Smooth muscle cell (in vitro differentiated cells): ENCODE data around the gene DLG1. TPM values are rescaled to one million over a fixed set of nuclear protein-coding genes. Genes with fewer than 3 reads are reported as not detected.
"Not testable (repeated sequence)": the region's sequence is repeated elsewhere in the genome, so short reads cannot be mapped to it uniquely, and the experiment has no call there.

ENCODE experiments used
- DNase-seq: peaks from one replicate; lab custom pipeline; 2025; ENCODE audit not compliant: unreplicated experiment; lab: John Stamatoyannopoulos, UW
- H2AFZ ChIP-seq: fragments of 200-600 bp; sonication (generic); 2 replicates; pipeline ENCODE4 v1.6.0; 2016; ENCODE audit warnings: antibody characterized with exemption, low read depth, mild to moderate bottlenecking
- H3F3A ChIP-seq: fragments of 200-600 bp; sonication (generic); 2 replicates; pipeline ENCODE4 v1.6.0; 2017; ENCODE audit warnings: antibody characterized with exemption, low read depth
- H3K27ac ChIP-seq: fragments of 200-600 bp; sonication (generic); 2 replicates; pipeline ENCODE4 v1.5.1; 2016; ENCODE audit warnings: low read depth, mild to moderate bottlenecking
- H3K27me3 ChIP-seq: fragments of 200-600 bp; sonication (generic); 2 replicates; pipeline ENCODE4 v1.6.1; 2016; ENCODE audit warnings: low read depth, mild to moderate bottlenecking
- H3K36me3 ChIP-seq: fragments of 200-600 bp; sonication (generic); 2 replicates; pipeline ENCODE4 v1.5.1; 2016; ENCODE audit warnings: low read depth
- H3K4me1 ChIP-seq: fragments of 200-600 bp; sonication (generic); 2 replicates; pipeline ENCODE4 v1.5.1; 2016; ENCODE audit warnings: low read depth
- H3K4me2 ChIP-seq: fragments of 200-600 bp; sonication (generic); 2 replicates; pipeline ENCODE4 v1.6.0; 2016; ENCODE audit warnings: mild to moderate bottlenecking
- H3K4me3 ChIP-seq: fragments of 200-600 bp; sonication (generic); 2 replicates; pipeline ENCODE4 v1.5.1; 2016; ENCODE audit warnings: mild to moderate bottlenecking
- H3K79me2 ChIP-seq: fragments of 200-600 bp; sonication (generic); 2 replicates; pipeline ENCODE4 v1.6.0; 2016; ENCODE audit warnings: low read depth, mild to moderate bottlenecking
- H3K9ac ChIP-seq: fragments of 200-600 bp; sonication (generic); 2 replicates; pipeline ENCODE4 v1.6.0; 2016; ENCODE audit warnings: low read depth
- H3K9me3 ChIP-seq: fragments of 200-600 bp; sonication (generic); replicated peaks from 2 replicates; pipeline ENCODE4 v1.5.1; 2016; ENCODE audit warnings: low read depth
- H4K20me1 ChIP-seq: fragments of 200-600 bp; sonication (generic); 2 replicates; pipeline ENCODE4 v1.6.0; 2016; ENCODE audit warnings: low read depth
- CTCF ChIP-seq: fragments of 200-600 bp; sonication (generic); IDR thresholded peaks from 2 replicates; pipeline ENCODE4 v1.5.1; 2017; ENCODE audit warnings: borderline replicate concordance, mild to moderate bottlenecking, antibody characterized with exemption; ENCODE audit not compliant: insufficient read depth, poor library complexity, severe bottlenecking
- WGBS: methylation state at CpG from one replicate; pipeline ENCODE4 v1.1.7; 2016; ENCODE audit warnings: low lambda C conversion rate; 5-methylcytosine and 5-hydroxymethylcytosine counted together
- polyA plus RNA-seq: library from polyadenylated mRNA; unstranded; fragments of >200 nt; fragmentation: Nextera tagmentation; extraction: Ambion mirVana; gene quantifications from 2 replicates; pipeline ENCODE4 v1.2.1, GENCODE V29; 2016
- total RNA-seq: library from RNA; depleted of rRNA; stranded (reverse); fragments of >200 nt; gene quantifications from 2 replicates; pipeline ENCODE4 v1.2.3, GENCODE V29; 2014

Gene DLG1
- total and polyA plus RNA-seq, 2 experiments from 2014 or later = 23.5 to 69.0 TPM

GRCh38 chr3:197038679-197039462 is 259.5 kb downstream of the DLG1 start:
- Histone ChIP-seq H3K4me3 (no peak overlapping the region), H3K27me3 (no peaks in the 10 kb centered on the region), H3K9me3 (no peaks in the 10 kb centered on the region), H2AFZ (no peak overlapping the region), H3K27ac (no peak overlapping the region), H3F3A (no peaks in the 10 kb centered on the region), H3K36me3 (peaks cover 3% of the 10 kb centered on the region), H4K20me1 (no peaks in the 10 kb centered on the region), H3K79me2 (no peaks in the 10 kb centered on the region), H3K9ac (no peak overlapping the region), H3K4me1 (no peaks in the 10 kb centered on the region), H3K4me2 (no peak overlapping the region)
- no peak for DNase-seq
- no peak for TF ChIP-seq CTCF
- WGBS = 86% methylated on average over 14 of the region's 14 CpGs

GRCh38 chr3:197035577-197035976 is 262.8 kb downstream of the DLG1 start:
- 87% methylated on average over 3 of the region's 3 CpGs for WGBS

GRCh38 chr3:197034778-197035177 is 263.6 kb downstream of the DLG1 start:
- WGBS = 84% methylated on average over 5 of the region's 5 CpGs

More at GRCh38 chr3:197035577-197035976, 262.8 kb downstream of the DLG1 start:
- H3K79me2 ChIP-seq = no peaks in the 10 kb centered on the region
- no peak for DNase-seq
- no peaks in the 10 kb centered on the region for H3K36me3 ChIP-seq
- no peak overlapping the region for H3K4me3 ChIP-seq
- peaks cover 7% of the 10 kb centered on the region for H3F3A ChIP-seq
- H3K27me3 ChIP-seq = no peaks in the 10 kb centered on the region
- no peak overlapping the region for H2AFZ ChIP-seq
- H3K9ac ChIP-seq = no peak overlapping the region
- no peak overlapping the region for H3K4me2 ChIP-seq
- no peaks in the 10 kb centered on the region for H3K9me3 ChIP-seq
- H4K20me1 ChIP-seq = no peaks in the 10 kb centered on the region
- H3K27ac ChIP-seq = no peak overlapping the region
- TF ChIP-seq CTCF = no peak
- no peaks in the 10 kb centered on the region for H3K4me1 ChIP-seq

GRCh38 chr3:197033764-197034163 is 264.6 kb downstream of the DLG1 start:
- H3K9me3 ChIP-seq, H3K9ac ChIP-seq, H3K4me2 ChIP-seq, H3K27ac ChIP-seq, H3K27me3 ChIP-seq, H2AFZ ChIP-seq, DNase-seq, H3K36me3 ChIP-seq, H3K4me1 ChIP-seq, H3K79me2 ChIP-seq, H3F3A ChIP-seq, H3K4me3 ChIP-seq, H4K20me1 ChIP-seq: not testable (repeated sequence)
- 79% methylated on average over 3 of the region's 3 CpGs for WGBS

More at GRCh38 chr3:197034778-197035177, 263.6 kb downstream of the DLG1 start:
- H3K36me3 ChIP-seq, H3K4me1 ChIP-seq, H2AFZ ChIP-seq, H3K4me3 ChIP-seq, H3K27ac ChIP-seq, H3K79me2 ChIP-seq, H3K9ac ChIP-seq, H3K27me3 ChIP-seq, H3K9me3 ChIP-seq, H3K4me2 ChIP-seq, H3F3A ChIP-seq, DNase-seq, H4K20me1 ChIP-seq: not testable (repeated sequence)
